Gastrocnemius medialis (tissue), 4 donors: ENCODE data around the gene CRNKL1. TPM values are rescaled to one million over a fixed set of nuclear protein-coding genes. Genes with fewer than 3 reads are reported as not detected.

Source experiments
- ATAC-seq, 2 donors: fragments of 150-250 bp; one replicate each; pipeline ENCODE4 v1.9.1; 2016
- DNase-seq, 2 donors: peaks; one replicate each; pipeline ENCODE4 v3.0.0-alpha.2; 2019
- H3K27ac ChIP-seq, 4 donors: fragments of 200-600 bp; sonication (generic); 1 replicate in 1 of 4; 2 replicates in 3 of 4; pipeline ENCODE4 v1.5.1; 2016 to 2018; ENCODE audit warnings: mild to moderate bottlenecking in 2 of 4, moderate library complexity in 1 of 4
- H3K27me3 ChIP-seq, 3 donors: fragments of 200-600 bp; sonication (generic) in 2 of 3; 1 replicate in 1 of 3; 2 replicates in 2 of 3; pipeline versions ENCODE4 v1.5.1 to v1.6.0; 2016 to 2019; ENCODE audit warnings: mild to moderate bottlenecking in 1 of 3, moderate library complexity in 1 of 3
- H3K36me3 ChIP-seq, 2 donors: fragments of 200-600 bp; sonication (generic) in 1 of 2; one replicate each; pipeline ENCODE4 v1.5.1; 2017 to 2018
- H3K4me1 ChIP-seq, 2 donors: fragments of 200-600 bp; sonication (generic) in 1 of 2; one replicate each; pipeline ENCODE4 v1.5.1; 2016 to 2017; ENCODE audit warnings: mild to moderate bottlenecking in 2 of 2
- H3K4me3 ChIP-seq, 4 donors: fragments of 200-600 bp; sonication (generic) in 3 of 4; 1 replicate in 1 of 4; 2 replicates in 3 of 4; pipeline ENCODE4 v1.5.1; 2016 to 2019; ENCODE audit warnings: mild to moderate bottlenecking in 2 of 4
- H3K9me3 ChIP-seq, 3 donors: fragments of 200-600 bp; sonication (generic) in 2 of 3; 1 replicate in 1 of 3; 2 replicates in 2 of 3; pipeline ENCODE4 v1.5.1; 2016 to 2019
- POLR2A ChIP-seq, 2 donors: fragments of 450-650 bp; IDR thresholded peaks; one replicate each; pipeline ENCODE4 v1.6.1; 2017; ENCODE audit warnings: antibody characterized with exemption in 2 of 2, mild to moderate bottlenecking in 2 of 2, moderate library complexity in 2 of 2
- in situ Hi-C, 4 donors: fragments of 200-750 bp; cut with MboI; loops; one replicate each; pipeline versions ENCODE4 v1.15.0 to v1.8.0; 2017; ENCODE audit warnings: low sequenced_read_pairs in 4 of 4
- intact Hi-C: fragments of 100-400 bp; cut with DNase I; formaldehyde crosslinking; loops from one replicate; pipeline ENCODE4 v1.15.1; 2023; ENCODE audit warnings: low total_unique reads
- total RNA-seq, 4 donors: library from RNA; depleted of rRNA; stranded (reverse); fragments of >200 nt; gene quantifications; one replicate each; pipeline versions ENCODE4 v1.1.0 to v1.2.3, GENCODE V29; 2016
- TF ChIP-seq, protein P1 (sequence below), 5 experiments: fragments of 450-650 bp in 3 of 5; fragments of 200-600 bp in 2 of 5; sonication (generic) in 2 of 5; IDR thresholded peaks in 4 of 5; conservative IDR thresholded peaks in 1 of 5; 1 replicate in 4 of 5; 2 replicates in 1 of 5; pipeline ENCODE4 v1.5.1; 2016 to 2019; ENCODE audit warnings: antibody characterized with exemption in 5 of 5, mild to moderate bottlenecking in 3 of 5, moderate library complexity in 3 of 5

CRNKL1 gene
- total RNA-seq, 4 donors from 2014 or later = 32.2 to 45.3 (median 39.2) TPM

DNA sequence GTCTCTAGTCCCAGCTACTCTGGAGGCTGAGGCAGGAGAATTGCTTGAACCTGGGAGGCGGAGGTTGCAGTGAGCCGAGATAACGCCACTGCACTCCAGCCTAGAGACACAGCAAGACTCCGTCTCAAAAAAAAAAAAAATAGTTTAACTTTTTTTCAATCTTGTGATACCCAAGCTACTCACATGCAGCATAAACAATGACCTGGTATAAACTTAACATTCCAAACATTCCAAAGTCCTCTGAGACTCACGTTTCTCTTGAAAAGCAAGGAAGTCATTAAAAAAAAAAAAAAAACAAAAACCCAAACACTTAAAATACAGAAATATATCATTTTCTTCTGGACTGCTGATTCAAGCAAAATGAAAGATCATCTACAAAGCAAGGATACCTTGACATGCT, 14.3 kb downstream of the CRNKL1 start:
- Histone ChIP-seq H3K4me3 (no peak overlapping the region), H3K9me3 (no peaks in the 10 kb centered on the region), H3K4me1 (no peaks in the 10 kb centered on the region), H3K27me3 (no peaks in the 10 kb centered on the region), H3K36me3 (peaks cover 0 to 99% of the 10 kb centered on the region in 2 donors), H3K27ac (no peak overlapping the region)
- intact Hi-C loops (no loop called here), in situ Hi-C loops (no loop called here)
- TF ChIP-seq POLR2A (IDR thresholded peaks at IDR 0.05) = no peak
- TF ChIP-seq, protein P1, sequence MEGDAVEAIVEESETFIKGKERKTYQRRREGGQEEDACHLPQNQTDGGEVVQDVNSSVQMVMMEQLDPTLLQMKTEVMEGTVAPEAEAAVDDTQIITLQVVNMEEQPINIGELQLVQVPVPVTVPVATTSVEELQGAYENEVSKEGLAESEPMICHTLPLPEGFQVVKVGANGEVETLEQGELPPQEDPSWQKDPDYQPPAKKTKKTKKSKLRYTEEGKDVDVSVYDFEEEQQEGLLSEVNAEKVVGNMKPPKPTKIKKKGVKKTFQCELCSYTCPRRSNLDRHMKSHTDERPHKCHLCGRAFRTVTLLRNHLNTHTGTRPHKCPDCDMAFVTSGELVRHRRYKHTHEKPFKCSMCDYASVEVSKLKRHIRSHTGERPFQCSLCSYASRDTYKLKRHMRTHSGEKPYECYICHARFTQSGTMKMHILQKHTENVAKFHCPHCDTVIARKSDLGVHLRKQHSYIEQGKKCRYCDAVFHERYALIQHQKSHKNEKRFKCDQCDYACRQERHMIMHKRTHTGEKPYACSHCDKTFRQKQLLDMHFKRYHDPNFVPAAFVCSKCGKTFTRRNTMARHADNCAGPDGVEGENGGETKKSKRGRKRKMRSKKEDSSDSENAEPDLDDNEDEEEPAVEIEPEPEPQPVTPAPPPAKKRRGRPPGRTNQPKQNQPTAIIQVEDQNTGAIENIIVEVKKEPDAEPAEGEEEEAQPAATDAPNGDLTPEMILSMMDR (IDR thresholded peaks at IDR 0.05 in 4 of 5, conservative IDR thresholded peaks at IDR 0.05 in 1 of 5) = no peak
- ATAC-seq = no peak
- DNase-seq = no peak

DNA sequence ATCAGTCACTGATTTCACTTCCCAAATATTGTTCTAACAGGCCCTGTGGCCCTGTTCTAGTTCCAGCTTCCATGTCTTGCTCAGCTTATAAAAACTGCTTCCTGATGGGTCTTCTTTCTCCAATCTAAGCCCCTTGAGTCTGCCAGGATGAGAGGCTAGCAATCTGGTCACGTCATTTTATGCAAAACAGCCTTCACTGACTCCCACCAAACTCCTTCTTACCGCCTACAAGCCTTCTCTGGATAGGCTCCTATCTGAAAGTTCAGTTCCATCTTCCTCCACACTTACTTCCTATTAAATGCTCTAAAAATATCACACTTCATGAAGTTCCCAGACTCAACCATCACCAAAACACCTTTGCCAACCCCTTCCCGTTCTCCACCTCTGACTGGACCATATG, 15.5 kb downstream of the CRNKL1 start:
- H3K4me3 ChIP-seq = no peak overlapping the region
- H3K27me3 ChIP-seq = no peaks in the 10 kb centered on the region
- H3K4me1 ChIP-seq = no peaks in the 10 kb centered on the region
- no peaks in the 10 kb centered on the region for H3K9me3 ChIP-seq
- no peak for TF ChIP-seq POLR2A (IDR thresholded peaks at IDR 0.05)
- TF ChIP-seq, protein P1 (IDR thresholded peaks at IDR 0.05 in 4 of 5, conservative IDR thresholded peaks at IDR 0.05 in 1 of 5) = no peak
- intact Hi-C loops = no loop called here
- ATAC-seq (no peak), DNase-seq (no peak)
- in situ Hi-C loops = no loop called here
- H3K27ac ChIP-seq = no peak overlapping the region
- H3K36me3 ChIP-seq = peaks cover 0 to 99% of the 10 kb centered on the region in 2 donors

DNA sequence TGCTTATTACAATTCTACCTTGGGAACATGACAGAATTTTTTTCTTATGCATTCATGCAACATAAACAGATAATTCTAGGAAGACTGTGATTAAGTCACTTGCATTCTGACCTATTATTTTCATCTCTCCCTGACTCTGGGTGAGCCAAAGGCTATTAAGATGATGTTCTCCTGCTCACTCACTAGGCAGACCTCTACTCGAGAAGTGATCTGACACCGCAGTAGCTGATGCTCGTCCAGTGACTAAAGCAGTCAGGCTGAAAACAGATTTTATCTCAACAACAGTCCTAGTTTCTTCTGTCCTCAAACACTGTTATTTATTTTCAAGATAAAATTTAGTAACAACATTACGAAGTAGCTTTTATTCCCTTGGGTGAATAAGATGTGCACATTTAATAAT, 17.8 kb downstream of the CRNKL1 start:
- TF ChIP-seq, protein P1 (IDR thresholded peaks at IDR 0.05 in 4 of 5, conservative IDR thresholded peaks at IDR 0.05 in 1 of 5) = no peak
- no peak for TF ChIP-seq POLR2A (IDR thresholded peaks at IDR 0.05)
- H3K36me3 ChIP-seq = peaks cover 0 to 98% of the 10 kb centered on the region in 2 donors
- no peak overlapping the region for H3K27ac ChIP-seq
- no peaks in the 10 kb centered on the region for H3K4me1 ChIP-seq
- ATAC-seq = no peak
- DNase-seq = no peak
- H3K27me3 ChIP-seq = no peaks in the 10 kb centered on the region
- in situ Hi-C loops (no loop called here), intact Hi-C loops (no loop called here)
- no peaks in the 10 kb centered on the region for H3K9me3 ChIP-seq
- H3K4me3 ChIP-seq = no peak overlapping the region

DNA sequence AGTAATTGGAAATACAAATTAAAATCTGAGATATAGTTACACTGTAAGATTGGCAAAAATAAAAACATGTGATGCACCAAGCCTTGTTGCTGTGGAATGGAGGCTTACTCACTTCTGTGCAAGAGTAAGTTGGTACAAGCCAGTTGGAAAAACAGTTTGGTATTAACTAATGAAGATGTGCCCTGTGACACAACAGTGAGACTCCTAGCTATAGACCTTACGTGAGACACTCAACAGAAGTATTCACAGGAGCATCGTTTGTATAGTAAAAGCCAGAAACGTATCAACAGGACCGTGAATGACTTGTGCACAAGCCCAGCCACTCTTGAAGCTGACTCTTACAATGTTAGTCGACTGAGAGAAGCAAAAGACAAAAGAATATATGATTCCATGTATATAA, 20.5 kb downstream of the CRNKL1 start:
- H3K27ac ChIP-seq = no peak overlapping the region
- H3K9me3 ChIP-seq = no peaks in the 10 kb centered on the region
- H3K27me3 ChIP-seq = no peaks in the 10 kb centered on the region
- no peak overlapping the region for H3K4me3 ChIP-seq
- intact Hi-C loops = no loop called here
- peaks cover 0 to 91% of the 10 kb centered on the region in 2 donors for H3K36me3 ChIP-seq
- ATAC-seq (no peak), DNase-seq (no peak)
- in situ Hi-C loops = no loop called here
- peaks cover 8 to 11% of the 10 kb centered on the region in 2 donors for H3K4me1 ChIP-seq
- TF ChIP-seq POLR2A (IDR thresholded peaks at IDR 0.05) = no peak
- TF ChIP-seq, protein P1 (IDR thresholded peaks at IDR 0.05 in 4 of 5, conservative IDR thresholded peaks at IDR 0.05 in 1 of 5) = no peak

DNA sequence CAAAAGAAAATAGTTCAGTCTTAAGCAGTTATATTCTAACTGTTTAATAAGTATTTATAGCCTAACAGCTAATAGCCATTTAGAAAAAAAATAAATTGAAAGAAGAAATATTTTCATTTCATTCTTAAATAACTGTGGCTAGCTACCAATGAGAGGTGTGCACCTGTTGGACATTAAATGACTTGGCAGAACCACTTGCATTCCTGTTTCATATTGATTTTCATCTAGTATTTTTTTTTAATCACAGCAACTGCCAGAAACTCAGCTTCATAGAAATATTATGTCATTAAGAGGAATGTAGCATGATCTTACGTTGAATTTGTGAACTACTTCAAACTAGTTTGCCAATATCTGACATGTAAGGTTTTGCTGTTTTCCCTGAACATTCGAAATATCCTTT, 25.0 kb downstream of the CRNKL1 start:
- in situ Hi-C loops = no loop called here
- Histone ChIP-seq H3K36me3 (peaks cover 0 to 58% of the 10 kb centered on the region in 2 donors), H3K27ac (peak overlapping the region in 1 of 4 donors; percentile 32), H3K4me3 (no peak overlapping the region), H3K4me1 (peaks cover 16 to 24% of the 10 kb centered on the region in 2 donors), H3K27me3 (no peaks in the 10 kb centered on the region), H3K9me3 (no peaks in the 10 kb centered on the region)
- DNase-seq (no peak), ATAC-seq (no peak)
- intact Hi-C loops = no loop called here
- TF ChIP-seq POLR2A (IDR thresholded peaks at IDR 0.05) = no peak
- TF ChIP-seq, protein P1 (IDR thresholded peaks at IDR 0.05 in 4 of 5, conservative IDR thresholded peaks at IDR 0.05 in 1 of 5) = no peak
